ENCODE measurements around the gene SETD7.

SETD7 gene

GRCh38 chr4:139587446-139587845 lies 31.4 kb upstream of the SETD7 start:
- no peak overlapping the region for H3K4me3 ChIP-seq (ENCODE audit: control insufficient read depth, low read depth, low read length)
- TF ChIP-seq, protein P1, sequence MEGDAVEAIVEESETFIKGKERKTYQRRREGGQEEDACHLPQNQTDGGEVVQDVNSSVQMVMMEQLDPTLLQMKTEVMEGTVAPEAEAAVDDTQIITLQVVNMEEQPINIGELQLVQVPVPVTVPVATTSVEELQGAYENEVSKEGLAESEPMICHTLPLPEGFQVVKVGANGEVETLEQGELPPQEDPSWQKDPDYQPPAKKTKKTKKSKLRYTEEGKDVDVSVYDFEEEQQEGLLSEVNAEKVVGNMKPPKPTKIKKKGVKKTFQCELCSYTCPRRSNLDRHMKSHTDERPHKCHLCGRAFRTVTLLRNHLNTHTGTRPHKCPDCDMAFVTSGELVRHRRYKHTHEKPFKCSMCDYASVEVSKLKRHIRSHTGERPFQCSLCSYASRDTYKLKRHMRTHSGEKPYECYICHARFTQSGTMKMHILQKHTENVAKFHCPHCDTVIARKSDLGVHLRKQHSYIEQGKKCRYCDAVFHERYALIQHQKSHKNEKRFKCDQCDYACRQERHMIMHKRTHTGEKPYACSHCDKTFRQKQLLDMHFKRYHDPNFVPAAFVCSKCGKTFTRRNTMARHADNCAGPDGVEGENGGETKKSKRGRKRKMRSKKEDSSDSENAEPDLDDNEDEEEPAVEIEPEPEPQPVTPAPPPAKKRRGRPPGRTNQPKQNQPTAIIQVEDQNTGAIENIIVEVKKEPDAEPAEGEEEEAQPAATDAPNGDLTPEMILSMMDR (IDR thresholded peaks at IDR 0.05; ENCODE audit: control insufficient read depth, insufficient read depth, low read depth, low read length, missing control alignments) = no peak
- no peak for DNase-seq (ENCODE audit: low read depth)

GRCh38 chr4:139585473-139585872 lies 29.5 kb upstream of the SETD7 start:
- DNase-seq (ENCODE audit: low read depth) = no peak
- TF ChIP-seq, protein P1 (IDR thresholded peaks at IDR 0.05; ENCODE audit: control insufficient read depth, insufficient read depth, low read depth, low read length, missing control alignments) = no peak

DNA sequence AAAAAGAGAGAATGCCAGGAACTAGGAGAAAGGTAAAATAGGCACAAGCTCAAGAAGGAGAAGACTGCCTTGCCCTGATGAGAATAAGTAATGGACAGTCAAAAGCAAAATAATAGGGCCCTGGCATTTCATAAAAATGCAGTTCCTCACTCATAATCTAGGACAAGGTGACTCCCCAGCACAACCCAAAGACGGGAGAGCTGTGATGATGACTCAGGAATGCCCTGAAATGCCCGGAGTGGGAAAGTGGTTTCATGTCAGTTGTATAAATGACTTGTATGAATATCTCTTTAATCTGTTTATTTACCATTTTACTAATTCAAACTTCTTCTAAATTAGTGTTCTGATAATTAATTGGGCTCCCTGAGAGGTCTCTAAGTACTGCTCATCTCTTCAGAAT lies 28.8 kb upstream of the SETD7 start:
- TF ChIP-seq, protein P1 (IDR thresholded peaks at IDR 0.05; ENCODE audit: control insufficient read depth, insufficient read depth, low read depth, low read length, missing control alignments) = no peak
- H3K4me3 ChIP-seq (ENCODE audit: control insufficient read depth, low read depth, low read length) = no peak overlapping the region
- DNase-seq (ENCODE audit: low read depth) = no peak

More at GRCh38 chr4:139585473-139585872, 29.5 kb upstream of the SETD7 start:
- no peak overlapping the region for H3K4me3 ChIP-seq (ENCODE audit: control insufficient read depth, low read depth, low read length)

GRCh38 chr4:139584013-139584412 lies 28.0 kb upstream of the SETD7 start:
- TF ChIP-seq, protein P1 (IDR thresholded peaks at IDR 0.05; ENCODE audit: control insufficient read depth, insufficient read depth, low read depth, low read length, missing control alignments) = no peak
- no peak for DNase-seq (ENCODE audit: low read depth)
- no peak overlapping the region for H3K4me3 ChIP-seq (ENCODE audit: control insufficient read depth, low read depth, low read length)

GRCh38 chr4:139582044-139582443 lies 26.0 kb upstream of the SETD7 start:
- TF ChIP-seq, protein P1 (IDR thresholded peaks at IDR 0.05; ENCODE audit: control insufficient read depth, insufficient read depth, low read depth, low read length, missing control alignments) = no peak
- no peak overlapping the region for H3K4me3 ChIP-seq (ENCODE audit: control insufficient read depth, low read depth, low read length)
- DNase-seq (ENCODE audit: low read depth) = no peak

DNA sequence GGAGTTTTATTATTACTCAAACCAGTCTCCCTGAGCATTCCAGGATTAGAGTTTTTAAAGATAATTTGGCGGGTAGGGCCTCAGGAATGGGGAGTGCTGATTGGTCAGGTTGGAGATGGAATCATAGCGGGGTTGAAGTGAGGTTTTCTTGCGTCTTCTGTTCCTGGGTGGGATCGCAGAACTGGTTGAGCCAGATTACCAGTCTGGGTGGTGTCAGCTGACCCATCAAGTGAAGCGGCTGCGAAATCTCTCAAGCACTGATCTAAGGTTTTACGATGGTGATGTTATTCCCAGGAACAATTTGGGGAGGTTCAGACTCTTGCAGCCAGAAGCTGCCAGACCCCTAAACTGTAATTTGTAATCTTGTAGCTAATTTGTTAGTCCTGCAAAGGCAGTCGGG lies 25.1 kb upstream of the SETD7 start:
- H3K4me3 ChIP-seq (ENCODE audit: control insufficient read depth, low read depth, low read length) = no peak overlapping the region
- DNase-seq (ENCODE audit: low read depth) = no peak
- TF ChIP-seq, protein P1 (IDR thresholded peaks at IDR 0.05; ENCODE audit: control insufficient read depth, insufficient read depth, low read depth, low read length, missing control alignments) = no peak

GRCh38 chr4:139576219-139576618 lies 20.2 kb upstream of the SETD7 start:
- TF ChIP-seq, protein P1 (IDR thresholded peaks at IDR 0.05; ENCODE audit: control insufficient read depth, insufficient read depth, low read depth, low read length, missing control alignments) = no peak
- no peak for DNase-seq (ENCODE audit: low read depth)
- no peak overlapping the region for H3K4me3 ChIP-seq (ENCODE audit: control insufficient read depth, low read depth, low read length)

Measured in AG09309 (cell line).